B cell (primary cell): Measurements from ENCODE around the gene ABLIM1. TPM values are rescaled to one million over a fixed set of nuclear protein-coding genes. Genes with fewer than 3 reads are reported as not detected.
"Not testable (repeated sequence)": the region's sequence is repeated elsewhere in the genome, so short reads cannot be mapped to it uniquely, and the experiment has no call there.

Source experiments
- ATAC-seq: fragments of 200-7000 bp; cut with Tn5 transposase; one replicate; pipeline ENCODE4 v1.10.0; 2021; ENCODE audit warnings: low read depth, mild to moderate bottlenecking, moderate number of reproducible peaks, moderate library complexity
- CTCF ChIA-PET: fragments of 350-600 bp; sonication (Branson Sonifier 250); formaldehyde crosslinking; loops from one replicate; lab custom pipeline; 2021; ENCODE audit warnings: antibody characterized with exemption, inconsistent platforms; lab: Charles Lee
- POLR2A ChIA-PET: fragments of 350-600 bp; sonication (Branson Sonifier 250); formaldehyde crosslinking; loops from one replicate; lab custom pipeline; 2021; ENCODE audit warnings: antibody characterized with exemption; lab: Charles Lee
- DNase-seq: peaks from one replicate; pipeline ENCODE4 v3.0.0; 2013
- H2AFZ ChIP-seq: 2 replicates; pipeline ENCODE4 v1.6.1; 2012; ENCODE audit warnings: mild to moderate bottlenecking, low read depth, low read length; ENCODE audit not compliant: insufficient read depth, poor library complexity, severe bottlenecking
- H3K27ac ChIP-seq, 2 donors: 1 replicate in 1 of 2; 2 replicates in 1 of 2; pipeline ENCODE4 v1.5.1; 2012 to 2013; ENCODE audit warnings: low read length in 2 of 2, mild to moderate bottlenecking in 2 of 2, moderate library complexity in 1 of 2
- H3K27me3 ChIP-seq, 4 experiments: fragments of 200-600 bp in 1 of 4; sonication (generic) in 1 of 4; replicated peaks in 1 of 4; 1 replicate in 2 of 4; 2 replicates in 2 of 4; pipeline versions ENCODE4 v1.6.1 to v1.7.0; 2013 to 2016; ENCODE audit warnings: low read length in 3 of 4, mild to moderate bottlenecking in 2 of 4, mixed read lengths in 1 of 4, moderate library complexity in 1 of 4; ENCODE audit not compliant: insufficient read depth in 4 of 4, control insufficient read depth in 3 of 4; ENCODE audit errors: control extremely low read depth in 1 of 4
- H3K36me3 ChIP-seq, 2 experiments: replicated peaks in 1 of 2; 1 replicate in 1 of 2; 2 replicates in 1 of 2; pipeline versions ENCODE4 v1.6.1 to v1.7.1; 2013; ENCODE audit warnings: low read length in 1 of 2; ENCODE audit not compliant: insufficient read depth in 2 of 2, control insufficient read depth in 1 of 2; ENCODE audit errors: control extremely low read depth in 1 of 2, extremely low read depth in 1 of 2
- H3K4me1 ChIP-seq, 2 donors: fragments of 200-600 bp in 1 of 2; sonication (generic) in 1 of 2; 1 replicate in 1 of 2; 2 replicates in 1 of 2; pipeline versions ENCODE4 v1.5.1 to v1.6.1; 2013 to 2017; ENCODE audit warnings: low read length in 2 of 2; ENCODE audit not compliant: control insufficient read depth in 2 of 2, insufficient read depth in 2 of 2
- H3K4me2 ChIP-seq: replicated peaks from 2 replicates; pipeline ENCODE3; 2012; ENCODE audit warnings: mild to moderate bottlenecking, low read depth, low read length; ENCODE audit not compliant: poor library complexity, severe bottlenecking
- H3K4me3 ChIP-seq, 5 experiments: fragments of 200-600 bp in 1 of 5; sonication (generic) in 1 of 5; 1 replicate in 3 of 5; 2 replicates in 2 of 5; pipeline versions ENCODE4 v1.5.1 to v1.7.0; 2011 to 2016; ENCODE audit warnings: low read length in 4 of 5, mild to moderate bottlenecking in 4 of 5, low read depth in 2 of 5, control low read depth in 1 of 5, moderate library complexity in 1 of 5; ENCODE audit not compliant: insufficient read depth in 1 of 5; ENCODE audit errors: control extremely low read depth in 1 of 5, extremely low read depth in 1 of 5
- H3K79me2 ChIP-seq: fragments of 200-600 bp; sonication (generic); one replicate; pipeline ENCODE4 v1.6.0; 2016; ENCODE audit warnings: low read length; ENCODE audit not compliant: control insufficient read depth, insufficient read depth
- H3K9ac ChIP-seq: fragments of 200-600 bp; sonication (generic); 2 replicates; pipeline ENCODE4 v1.6.1; 2017; ENCODE audit warnings: mild to moderate bottlenecking, low read length, moderate library complexity
- H3K9me3 ChIP-seq, 3 donors: one replicate each; pipeline versions ENCODE4 v1.6.1 to v1.7.1; 2013; ENCODE audit warnings: low read length in 2 of 3; ENCODE audit not compliant: control insufficient read depth in 2 of 3, insufficient read depth in 1 of 3; ENCODE audit errors: control extremely low read depth in 1 of 3
- H4K20me1 ChIP-seq: 2 replicates; pipeline ENCODE4 v1.6.0; 2012; ENCODE audit warnings: mild to moderate bottlenecking, low read length; ENCODE audit not compliant: insufficient read depth, control insufficient read depth, poor library complexity, severe bottlenecking
- H3K27ac Mint-ChIP-seq: one replicate; pipeline ENCODE4 v1.8.0; 2021; ENCODE audit warnings: mixed read lengths
- H3K27me3 Mint-ChIP-seq: one replicate; pipeline ENCODE4 v1.8.0; 2021; ENCODE audit warnings: mixed read lengths
- H3K4me1 Mint-ChIP-seq: one replicate; pipeline ENCODE4 v1.8.0; 2021; ENCODE audit warnings: mixed read lengths
- H3K4me3 Mint-ChIP-seq: one replicate; pipeline ENCODE4 v1.8.0; 2021; ENCODE audit warnings: mixed read lengths
- H3K9me3 Mint-ChIP-seq: one replicate; pipeline ENCODE4 v1.8.0; 2022; ENCODE audit warnings: mixed read lengths; ENCODE audit not compliant: insufficient read depth
- CTCF ChIP-seq: fragments of 200-600 bp; IDR thresholded peaks from one replicate; pipeline ENCODE4 v1.8.0; 2022; ENCODE audit warnings: antibody characterized with exemption, mild to moderate bottlenecking
- EZH2 ChIP-seq: IDR thresholded peaks from 2 replicates; pipeline ENCODE4 v1.6.1; 2012; ENCODE audit warnings: borderline replicate concordance, low read depth, mild to moderate bottlenecking, moderate library complexity, low read length; ENCODE audit not compliant: insufficient read depth, poor library complexity, severe bottlenecking
- WGBS: methylation state at CpG from one replicate; pipeline ENCODE4 v1.1.5; 2013; ENCODE audit warnings: missing lambda C conversion rate; ENCODE audit not compliant: insufficient coverage; 5-methylcytosine and 5-hydroxymethylcytosine counted together
- intact Hi-C: fragments of 100-400 bp; cut with micrococcal nuclease; formaldehyde crosslinking; loops from one replicate; pipeline ENCODE4 v1.10.0; 2022
- polyA plus RNA-seq: library from polyadenylated mRNA; depleted of rRNA; stranded (reverse); fragments of >200 nt; gene quantifications from 2 replicates; pipeline ENCODE4 v1.2.3, GENCODE V29; 2012
- total RNA-seq, 2 donors: library from RNA; stranded (reverse); fragments of 120-200 nt in 1 of 2; gene quantifications; 1 replicate in 1 of 2; 2 replicates in 1 of 2; pipeline versions ENCODE4 v1.2.3 to v1.2.4, GENCODE V29; 2013 to 2022

ABLIM1 gene
- total and polyA plus RNA-seq, 2 donors (not counting 1 experiment from before 2014, with no cell fraction given) = 55.6 to 148 TPM

- Mint-ChIP-seq H3K4me3 (no peak overlapping the region), H3K27me3 (peaks cover 14% of the 10 kb centered on the region), H3K27ac (no peak overlapping the region), H3K4me1 (no peaks in the 10 kb centered on the region), H3K9me3 (peaks cover 2% of the 10 kb centered on the region)
- Histone ChIP-seq H3K9ac (no peak overlapping the region), H3K79me2 (no peaks in the 10 kb centered on the region), H3K4me1 (no peaks in the 10 kb centered on the region), H3K4me3 (no peak overlapping the region), H2AFZ (no peak overlapping the region), H3K27ac (no peak overlapping the region), H3K9me3 (no peaks in the 10 kb centered on the region), H3K36me3 (no peaks in the 10 kb centered on the region), H4K20me1 (no peaks in the 10 kb centered on the region), H3K27me3 (peaks cover 0 to 5% (median 4%) of the 10 kb centered on the region in 4 experiments), H3K4me2 (no peak overlapping the region)
- ATAC-seq (no peak), DNase-seq (no peak)
- POLR2A ChIA-PET = no interaction called here
- CTCF ChIA-PET = interaction anchor here (0.6 to 2.3 kb wide), 3 partner anchors 43 to 394 kb away, joined by 3 to 8 read pairs (median 3); no protein-coding TSS in a partner anchor
- intact Hi-C loops = no loop called here
- TF ChIP-seq CTCF = no peak
- TF ChIP-seq EZH2 = no peak
Measured at GRCh38 chr10:114698271-114699061, 40.4 kb upstream of the ABLIM1 start.

- Histone ChIP-seq H3K9me3 (no peaks in the 10 kb centered on the region), H3K36me3 (no peaks in the 10 kb centered on the region), H3K4me2 (no peak overlapping the region), H3K9ac (no peak overlapping the region), H3K79me2 (no peaks in the 10 kb centered on the region), H3K4me1 (no peaks in the 10 kb centered on the region), H4K20me1 (no peaks in the 10 kb centered on the region), H2AFZ (no peak overlapping the region), H3K4me3 (no peak overlapping the region), H3K27ac (no peak overlapping the region), H3K27me3 (peaks cover 0 to 5% (median 4%) of the 10 kb centered on the region in 4 experiments)
- Mint-ChIP-seq H3K27ac (no peak overlapping the region), H3K4me1 (no peaks in the 10 kb centered on the region), H3K27me3 (peaks cover 10% of the 10 kb centered on the region), H3K4me3 (no peak overlapping the region), H3K9me3 (peaks cover 2% of the 10 kb centered on the region)
- CTCF ChIA-PET = interaction anchor here (2.3 kb wide), 1 partner anchor 393 kb away, joined by 8 read pairs; no protein-coding TSS in a partner anchor
- 88% methylated on average over 9 of the region's 10 CpGs for WGBS
- no peak for ATAC-seq
- TF ChIP-seq EZH2 = no peak
- no peak for TF ChIP-seq CTCF
- no peak for DNase-seq
- intact Hi-C loops = no loop called here
- POLR2A ChIA-PET = no interaction called here
Measured at GRCh38 chr10:114697061-114697598, 39.1 kb upstream of the ABLIM1 start.

- intact Hi-C loops, H3K27ac ChIP-seq, H3K27me3 Mint-ChIP-seq, DNase-seq, H3K4me1 Mint-ChIP-seq, H3K27ac Mint-ChIP-seq, H3K4me2 ChIP-seq, H2AFZ ChIP-seq, H3K4me3 Mint-ChIP-seq, H3K79me2 ChIP-seq, H3K27me3 ChIP-seq, H3K9ac ChIP-seq, H3K4me3 ChIP-seq, H3K36me3 ChIP-seq, H3K4me1 ChIP-seq, H4K20me1 ChIP-seq, ATAC-seq, POLR2A ChIA-PET, H3K9me3 Mint-ChIP-seq, H3K9me3 ChIP-seq: not testable (repeated sequence)
- CTCF ChIA-PET = interaction anchor here (1.1 to 1.7 kb wide), 2 partner anchors 175 to 225 kb away, joined by 4 to 5 read pairs; no protein-coding TSS in a partner anchor
Measured at GRCh38 chr10:114696301-114696700, 38.2 kb upstream of the ABLIM1 start.
